ENCODE results near the gene TBC1D16.

DNA sequence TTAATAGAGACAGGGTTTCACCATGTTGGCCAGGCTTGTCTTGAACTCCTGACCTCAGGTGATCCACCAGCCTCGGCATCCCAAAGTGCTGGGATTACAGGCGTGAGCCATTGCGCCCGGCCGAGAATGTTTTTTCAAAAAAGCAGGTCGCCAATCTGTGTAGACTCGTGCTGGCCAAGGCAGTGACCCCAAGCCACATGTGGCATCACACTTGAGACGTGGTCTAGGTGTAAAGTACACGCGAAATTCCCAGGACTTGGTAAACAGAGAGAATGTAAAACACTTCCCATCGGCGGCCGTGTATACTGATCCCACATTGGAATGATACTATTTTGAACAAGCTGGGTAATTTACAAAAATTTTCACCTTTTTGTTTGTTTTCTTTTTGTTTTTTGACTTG, 41.1 kb downstream of the TBC1D16 start:
- TF ChIP-seq, protein P1, sequence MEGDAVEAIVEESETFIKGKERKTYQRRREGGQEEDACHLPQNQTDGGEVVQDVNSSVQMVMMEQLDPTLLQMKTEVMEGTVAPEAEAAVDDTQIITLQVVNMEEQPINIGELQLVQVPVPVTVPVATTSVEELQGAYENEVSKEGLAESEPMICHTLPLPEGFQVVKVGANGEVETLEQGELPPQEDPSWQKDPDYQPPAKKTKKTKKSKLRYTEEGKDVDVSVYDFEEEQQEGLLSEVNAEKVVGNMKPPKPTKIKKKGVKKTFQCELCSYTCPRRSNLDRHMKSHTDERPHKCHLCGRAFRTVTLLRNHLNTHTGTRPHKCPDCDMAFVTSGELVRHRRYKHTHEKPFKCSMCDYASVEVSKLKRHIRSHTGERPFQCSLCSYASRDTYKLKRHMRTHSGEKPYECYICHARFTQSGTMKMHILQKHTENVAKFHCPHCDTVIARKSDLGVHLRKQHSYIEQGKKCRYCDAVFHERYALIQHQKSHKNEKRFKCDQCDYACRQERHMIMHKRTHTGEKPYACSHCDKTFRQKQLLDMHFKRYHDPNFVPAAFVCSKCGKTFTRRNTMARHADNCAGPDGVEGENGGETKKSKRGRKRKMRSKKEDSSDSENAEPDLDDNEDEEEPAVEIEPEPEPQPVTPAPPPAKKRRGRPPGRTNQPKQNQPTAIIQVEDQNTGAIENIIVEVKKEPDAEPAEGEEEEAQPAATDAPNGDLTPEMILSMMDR (IDR thresholded peaks at IDR 0.05; ENCODE audit: borderline replicate concordance, extremely low read depth, low read length, poor library complexity, severe bottlenecking), result no peak
- TF ChIP-seq EZH2 (IDR thresholded peaks at IDR 0.05; ENCODE audit: borderline replicate concordance, low read depth, low read length, severe bottlenecking), result no peak
